Activated CD4-positive, alpha-beta T cell treated with anti-CD3 and anti-CD28 coated beads, Interleukin-2, amount 50 U/mL, for 16 hours (primary cell): ENCODE results near the gene PGK2.
"Not testable (repeated sequence)": the region's sequence is repeated elsewhere in the genome, so short reads cannot be mapped to it uniquely, and the experiment has no call there.

Source experiments
- DNase-seq: peaks from one replicate; pipeline ENCODE4 v3.0.0-alpha.2; 2020

PGK2 gene

DNA sequence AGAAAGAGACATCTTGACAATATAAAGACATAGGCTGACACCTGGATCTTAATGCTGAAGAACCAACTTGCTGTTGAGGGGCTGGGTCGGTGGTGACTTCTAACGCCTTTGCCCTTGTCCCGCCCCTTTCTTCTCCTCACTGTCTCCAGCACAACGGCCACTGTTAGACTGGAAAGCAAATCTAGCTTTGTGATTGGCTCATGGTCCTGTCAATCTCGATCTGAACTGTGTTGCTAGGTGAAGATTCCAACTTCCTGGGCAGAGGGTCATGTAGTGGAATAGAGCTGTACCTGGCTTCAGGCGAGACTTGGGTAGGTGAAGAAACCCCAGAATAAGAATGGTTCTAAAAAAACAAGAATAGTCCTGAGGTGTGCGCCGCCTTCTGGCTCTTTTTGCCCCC is at the start of gene PGK2:
PGK2 (minus strand) TSS at position 110 of the 400 bp plus-strand sequence; CDS start at position 12, 98 bp downstream.
- no peak for DNase-seq

GRCh38 chr6:49835140-49835539 is 48.1 kb upstream of the PGK2 start:
- no peak for DNase-seq

DNA sequence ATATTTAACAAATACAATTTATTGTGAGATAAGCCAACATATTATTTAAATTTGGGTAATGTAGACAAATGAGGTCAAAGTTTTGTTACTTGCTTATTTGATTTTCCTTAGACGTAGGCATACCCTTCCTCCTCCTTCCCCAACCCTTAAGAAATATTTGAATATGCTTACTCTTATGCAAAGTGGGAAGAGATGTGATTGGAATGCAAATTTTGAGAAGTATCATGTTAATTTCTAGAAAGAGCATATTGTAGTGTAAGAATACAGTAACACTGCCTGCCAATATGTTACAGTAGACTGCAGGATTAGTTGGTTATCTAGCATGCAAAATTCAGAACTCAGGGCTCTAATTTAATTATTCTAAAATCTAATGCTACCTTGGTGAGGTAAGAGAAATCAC is 46.3 kb upstream of the PGK2 start:
- no peak for DNase-seq

- no peak for DNase-seq
Observed at GRCh38 chr6:49826743-49827406, 39.8 kb upstream of the PGK2 start.

- DNase-seq = no peak
Observed at GRCh38 chr6:49815166-49815565, 28.1 kb upstream of the PGK2 start.

DNA sequence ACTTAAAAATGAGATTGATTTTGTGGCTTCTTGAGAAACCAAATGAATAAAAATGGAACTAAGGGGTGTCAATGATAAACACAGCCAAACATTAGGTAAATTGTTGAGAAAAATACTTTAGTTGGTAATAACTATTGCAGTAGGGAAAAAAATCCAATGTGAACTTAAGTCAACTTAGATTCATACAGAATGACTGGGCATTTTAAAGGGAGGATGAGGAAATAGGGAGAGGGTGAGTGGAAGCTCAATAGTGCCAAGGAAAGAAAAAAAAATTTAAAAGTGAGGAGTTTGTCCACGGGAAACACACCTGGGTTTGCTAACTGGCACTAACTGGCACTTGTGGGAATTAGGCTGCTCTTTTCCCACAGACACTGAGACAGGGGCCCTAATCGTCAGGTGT is 26.2 kb upstream of the PGK2 start:
- DNase-seq = no peak

DNA sequence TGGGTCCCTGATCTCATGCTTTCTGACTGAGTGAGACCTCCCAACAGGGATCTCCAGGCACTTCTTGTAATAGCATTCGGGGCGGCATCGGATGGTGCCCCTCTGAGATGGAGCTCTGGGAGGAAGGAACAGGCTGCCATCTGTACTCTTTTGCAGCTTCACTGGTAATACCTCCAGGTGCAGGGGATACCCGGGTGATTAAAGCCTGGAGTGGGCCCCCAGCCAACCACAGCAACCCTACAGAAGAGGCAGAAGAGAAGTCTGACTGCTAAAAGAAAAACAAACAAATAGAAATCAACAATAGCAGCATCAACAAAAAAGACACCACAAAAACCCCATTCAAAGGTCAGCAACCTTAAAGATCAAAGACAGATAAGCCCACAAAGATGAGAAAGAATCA is 19.1 kb upstream of the PGK2 start:
- no peak for DNase-seq

- no peak for DNase-seq
Observed at GRCh38 chr6:49805246-49805645, 18.2 kb upstream of the PGK2 start.

DNA sequence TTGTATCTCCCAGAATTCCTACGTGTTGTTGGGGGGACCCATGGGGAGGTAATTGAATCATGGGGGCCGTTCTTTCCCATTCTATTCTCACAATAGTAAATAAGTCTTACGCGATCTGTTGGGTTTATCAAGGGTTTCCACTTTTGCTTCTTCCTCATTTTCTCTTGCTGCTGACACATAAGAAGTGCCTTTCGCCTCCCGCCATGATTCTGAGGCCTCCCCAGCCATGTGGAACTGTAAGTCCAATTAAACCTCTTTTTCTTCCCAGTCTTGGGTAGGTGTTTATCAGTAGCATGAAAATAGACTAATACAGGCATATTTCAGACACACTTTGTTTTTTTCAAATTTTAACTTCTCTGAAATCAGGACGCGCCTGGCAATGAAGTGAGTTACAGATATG is 14.4 kb upstream of the PGK2 start:
- DNase-seq = no peak

GRCh38 chr6:49799090-49799489 is 12.0 kb upstream of the PGK2 start:
- no peak for DNase-seq

DNA sequence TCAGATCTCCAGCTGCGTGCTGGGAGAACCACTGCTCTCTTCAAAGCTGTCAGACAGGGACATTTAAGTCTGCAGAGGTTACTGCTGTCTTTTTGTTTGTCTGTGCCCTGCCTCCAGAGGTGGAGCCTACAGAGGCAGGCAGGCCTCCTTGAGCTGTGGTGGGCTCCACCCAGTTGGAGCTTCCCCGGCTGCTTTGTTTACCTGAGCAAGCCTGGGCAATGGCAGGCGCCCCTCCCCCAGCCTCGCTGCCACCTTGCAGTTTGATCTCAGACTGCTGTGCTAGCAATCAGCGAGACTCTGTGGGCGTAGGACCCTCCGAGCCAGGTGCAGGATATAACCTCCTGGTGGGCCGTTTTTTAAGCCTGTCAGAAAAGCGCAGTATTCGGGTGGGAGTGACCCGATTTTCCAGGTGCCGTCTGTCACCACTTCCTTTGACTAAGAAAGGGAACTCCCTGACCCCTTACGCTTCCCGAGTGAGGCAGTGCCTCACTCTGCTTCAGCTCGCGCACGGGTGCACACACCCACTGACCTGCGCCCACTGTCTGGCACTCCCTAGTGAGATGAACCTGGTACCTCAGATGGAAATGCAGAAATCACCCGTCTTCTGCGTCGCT is 9.9 kb upstream of the PGK2 start:
- DNase-seq = not testable (repeated sequence)

DNA sequence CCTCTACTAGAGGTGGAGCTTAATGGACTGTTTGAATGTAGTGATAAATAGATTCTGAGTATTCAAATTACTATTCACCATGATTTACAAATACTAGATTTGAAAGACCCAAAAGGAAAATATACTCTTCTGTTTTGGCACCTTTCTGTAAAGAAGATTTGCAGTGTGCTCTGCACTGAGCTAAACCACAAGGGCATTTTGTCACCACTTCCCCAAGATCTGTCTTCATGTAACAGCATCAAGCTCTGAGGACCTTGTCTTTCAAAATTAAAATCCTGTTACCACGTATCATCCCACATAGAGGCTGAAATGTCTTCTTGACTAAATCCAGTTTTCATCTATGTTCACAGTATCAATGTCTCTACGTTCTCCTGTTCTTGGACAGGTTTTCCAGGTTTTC is 3.3 kb upstream of the PGK2 start:
- no peak for DNase-seq

DNA sequence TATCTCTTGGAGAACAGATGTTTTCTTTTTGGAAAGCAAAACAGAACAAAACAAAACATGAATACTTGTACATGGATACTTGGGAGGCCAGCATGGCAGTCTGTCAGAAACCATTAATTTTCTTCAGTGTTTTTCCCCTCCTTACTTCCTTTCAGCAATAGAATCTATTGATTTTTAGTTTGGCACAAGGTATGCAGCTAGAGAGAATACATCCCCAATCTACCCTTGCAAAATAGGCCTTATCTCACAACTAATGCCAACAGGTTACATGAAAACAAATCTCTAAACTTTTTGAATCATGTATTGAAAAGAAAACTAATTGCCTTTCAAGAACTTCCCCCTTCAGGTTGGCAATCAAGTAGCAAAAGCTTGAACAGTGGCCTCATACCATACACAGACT is 2.8 kb downstream of the PGK2 start:
- DNase-seq = no peak

DNA sequence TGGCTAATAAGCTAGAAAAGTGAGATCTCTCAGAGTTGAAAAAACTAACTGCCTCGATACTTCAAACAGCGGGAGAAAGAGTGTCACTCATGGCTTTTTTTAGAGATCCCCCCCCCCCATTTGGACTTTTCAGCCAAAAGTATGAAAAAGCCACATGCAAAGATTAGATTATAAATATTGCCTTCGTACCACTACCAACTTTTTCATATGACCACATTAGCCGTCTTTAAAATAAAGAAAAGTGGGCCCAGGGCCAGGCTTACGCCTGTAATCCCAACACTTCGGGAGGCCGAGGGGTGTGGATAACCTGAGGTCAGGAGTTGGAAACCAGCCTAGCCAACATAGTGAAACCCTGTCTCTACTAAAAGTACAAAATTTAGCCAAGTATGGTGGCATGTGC is 4.4 kb downstream of the PGK2 start:
- DNase-seq = no peak

- no peak for DNase-seq
Observed at GRCh38 chr6:49782293-49782692, 4.8 kb downstream of the PGK2 start.

GRCh38 chr6:49776444-49776843 is 10.6 kb downstream of the PGK2 start:
- DNase-seq = no peak

DNA sequence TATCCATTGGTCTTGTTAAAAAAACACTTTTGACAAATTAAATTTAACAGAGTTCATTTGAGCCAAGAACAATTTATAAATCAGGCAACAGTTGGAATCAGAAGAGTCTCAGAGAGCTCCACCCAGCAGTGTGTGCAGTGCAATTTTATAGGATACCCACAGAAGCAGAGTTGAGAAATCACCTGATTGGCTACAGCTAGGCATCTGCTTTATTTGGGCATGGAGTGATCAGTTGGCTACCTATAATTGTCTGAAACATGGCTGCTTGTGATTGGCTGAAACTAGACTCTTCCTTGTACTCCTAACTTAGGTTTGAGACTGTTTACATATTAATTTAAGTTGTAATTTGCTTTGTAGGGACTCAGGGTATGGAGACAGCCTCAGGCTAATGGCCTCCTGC is 12.0 kb downstream of the PGK2 start:
- DNase-seq = no peak

DNA sequence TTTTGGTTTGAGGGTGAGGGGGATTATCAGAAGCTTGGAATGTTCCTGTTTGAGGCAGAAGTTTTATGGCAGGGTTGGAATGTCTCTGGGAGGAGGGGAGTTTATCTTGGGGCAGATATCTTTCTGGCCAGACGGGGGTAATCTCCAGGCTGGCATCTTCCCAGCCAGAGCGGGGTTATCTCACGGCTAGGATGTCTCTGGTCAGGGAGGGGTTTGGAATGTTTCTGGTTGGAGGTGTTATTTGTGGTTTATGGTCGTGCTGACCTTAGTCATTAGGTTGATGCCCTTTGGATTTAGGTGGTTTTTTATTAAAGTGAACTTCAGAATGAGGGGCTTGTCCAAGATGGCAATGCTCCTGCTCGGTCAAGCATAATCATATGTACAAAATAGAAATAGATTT is 14.8 kb downstream of the PGK2 start:
- DNase-seq = no peak

- DNase-seq = no peak
Observed at GRCh38 chr6:49766762-49767161, 20.3 kb downstream of the PGK2 start.

- DNase-seq = no peak
Observed at GRCh38 chr6:49764571-49765236, 22.4 kb downstream of the PGK2 start.

- no peak for DNase-seq
Observed at GRCh38 chr6:49744259-49744658, 42.8 kb downstream of the PGK2 start, which contains the start of gene CRISP3. TSS of gene CRISP3 (minus strand) at chr6:49744388. CDS start at chr6:49744367, 21 bp downstream.

DNA sequence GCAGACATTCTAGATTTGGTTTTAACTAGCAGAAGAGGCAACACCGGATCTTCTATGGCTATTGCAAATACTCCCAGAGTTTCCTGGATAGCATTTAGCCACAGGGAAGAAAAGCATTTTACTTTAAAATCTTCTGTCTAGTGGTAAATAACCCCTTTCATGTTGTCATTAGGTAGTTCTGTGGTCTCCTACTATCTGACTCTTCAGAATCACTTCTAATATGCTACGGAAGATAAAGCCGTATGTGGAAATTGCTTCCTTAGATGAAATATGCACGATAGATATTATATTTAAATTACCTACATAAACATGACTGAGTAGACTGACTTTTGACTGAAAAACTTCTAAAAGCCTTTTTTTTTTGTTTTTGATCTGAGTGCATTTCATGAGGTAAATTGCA is 43.7 kb downstream of the PGK2 start:
- no peak for DNase-seq

DNA sequence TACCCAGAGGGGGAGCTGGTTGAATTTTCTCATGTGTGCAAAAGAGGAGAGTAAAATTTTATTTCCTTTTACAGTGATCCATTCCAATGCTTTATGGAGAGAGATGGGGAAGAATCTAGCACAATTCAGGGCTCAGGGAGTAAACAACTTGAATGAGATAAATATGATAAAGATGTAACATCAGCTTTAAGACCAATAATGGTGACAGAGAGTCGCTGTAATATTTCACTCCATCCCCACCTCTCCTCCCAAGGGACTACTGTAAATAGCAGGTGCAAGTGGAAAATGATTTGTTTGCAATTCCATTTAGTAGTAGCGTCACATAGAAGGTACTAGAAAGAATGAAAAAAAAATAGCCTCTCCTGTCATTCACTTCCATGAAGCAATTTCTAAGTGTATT is 47.7 kb downstream of the PGK2 start:
- no peak for DNase-seq

GRCh38 chr6:49736017-49736508 is 51.0 kb downstream of the PGK2 start:
- no peak for DNase-seq
